Activated CD4-positive, alpha-beta memory T cell treated with anti-CD3 and anti-CD28 coated beads, Interleukin-2, amount 10 ng/mL, durations not matched to agents 7 days and 5 days (primary cell): ENCODE data around the gene ITGA11. TPM values are rescaled to one million over a fixed set of nuclear protein-coding genes. Genes with fewer than 3 reads are reported as not detected.

Experiments used
- total RNA-seq, 2 experiments: library from RNA; stranded (reverse); gene quantifications; one replicate each; pipeline ENCODE4 v1.2.3, GENCODE V29; 2021

ITGA11 gene
- total RNA-seq, 2 experiments from 2014 or later, result 0.20 to 0.73 TPM

Other genes with a start within 250 kb of the ITGA11 start
- gene CALML4, start 226.8 kb downstream of the ITGA11 start, total RNA-seq, result 10 to 100 TPM; 12.9 to 13.1 TPM
- gene CLN6, start 202.4 kb downstream of the ITGA11 start, total RNA-seq, result 10 to 100 TPM; 40.0 to 41.3 TPM
- 10 to 100 TPM; 46.9 to 48.8 TPM for gene FEM1B, start 154.4 kb downstream of the ITGA11 start, total RNA-seq
- not detected for gene CORO2B, start 146.8 kb upstream of the ITGA11 start, total RNA-seq